ENCODE measurements around the gene ACOXL.

Gene ACOXL

GRCh38 chr2:110873056-110873502 is 140.7 kb downstream of the ACOXL start:
- Mint-ChIP-seq H3K27me3 (ENCODE audit: low read depth, poor library complexity) (peaks cover 8% of the 10 kb centered on the region), H3K4me3 (no peak overlapping the region), H3K36me3 (ENCODE audit: low read depth) (peaks cover 2% of the 10 kb centered on the region), H3K27ac (peak overlapping the region; percentile 66), H3K9me3 (peaks cover 3% of the 10 kb centered on the region), H3K4me1 (peaks cover 18% of the 10 kb centered on the region)
- no peak for TF ChIP-seq CTCF (IDR thresholded peaks at IDR 0.05)
- no peak for DNase-seq

GRCh38 chr2:110873597-110874452 is 141.5 kb downstream of the ACOXL start:
- TF ChIP-seq CTCF (IDR thresholded peaks at IDR 0.05), result no peak

GRCh38 chr2:110874453-110875383 is 142.3 kb downstream of the ACOXL start:
- Mint-ChIP-seq H3K4me1 (peaks cover 18% of the 10 kb centered on the region), H3K9me3 (peaks cover 14% of the 10 kb centered on the region), H3K36me3 (ENCODE audit: low read depth) (peaks cover 5% of the 10 kb centered on the region), H3K27me3 (ENCODE audit: low read depth, poor library complexity) (peaks cover 5% of the 10 kb centered on the region), H3K4me3 (no peak overlapping the region), H3K27ac (no peak overlapping the region)
- DNase-seq, result no peak
- TF ChIP-seq CTCF (IDR thresholded peaks at IDR 0.05), result no peak

More at GRCh38 chr2:110873597-110874452, 141.5 kb downstream of the ACOXL start:
- Mint-ChIP-seq H3K9me3 (peaks cover 7% of the 10 kb centered on the region), H3K36me3 (ENCODE audit: low read depth) (peaks cover 5% of the 10 kb centered on the region), H3K4me3 (no peak overlapping the region), H3K27me3 (ENCODE audit: low read depth, poor library complexity) (peaks cover 5% of the 10 kb centered on the region), H3K27ac (no peak overlapping the region), H3K4me1 (peaks cover 18% of the 10 kb centered on the region)
- no peak for DNase-seq

GRCh38 chr2:110875384-110875725 is 143.0 kb downstream of the ACOXL start:
- H3K27ac Mint-ChIP-seq, result no peak overlapping the region
- peaks cover 5% of the 10 kb centered on the region for H3K27me3 Mint-ChIP-seq (ENCODE audit: low read depth, poor library complexity)
- peaks cover 14% of the 10 kb centered on the region for H3K9me3 Mint-ChIP-seq
- peaks cover 18% of the 10 kb centered on the region for H3K4me1 Mint-ChIP-seq
- H3K36me3 Mint-ChIP-seq (ENCODE audit: low read depth), result peaks cover 5% of the 10 kb centered on the region
- no peak for TF ChIP-seq CTCF (IDR thresholded peaks at IDR 0.05)
- no peak for DNase-seq
- no peak overlapping the region for H3K4me3 Mint-ChIP-seq

GRCh38 chr2:110876167-110876999 is 144.0 kb downstream of the ACOXL start:
- peak; percentile 35 for TF ChIP-seq CTCF (IDR thresholded peaks at IDR 0.05)
- no peak for DNase-seq
- H3K4me1 Mint-ChIP-seq, result peaks cover 18% of the 10 kb centered on the region
- H3K36me3 Mint-ChIP-seq (ENCODE audit: low read depth), result peaks cover 5% of the 10 kb centered on the region
- H3K27me3 Mint-ChIP-seq (ENCODE audit: low read depth, poor library complexity), result peaks cover under 1% of the 10 kb centered on the region
- H3K27ac Mint-ChIP-seq, result no peak overlapping the region
- peaks cover 15% of the 10 kb centered on the region for H3K9me3 Mint-ChIP-seq
- H3K4me3 Mint-ChIP-seq, result no peak overlapping the region

Measured in nephron progenitor cell (in vitro differentiated cells).